Chondrocyte (in vitro differentiated cells): ENCODE data around the gene FAM163B. TPM values are rescaled to one million over a fixed set of nuclear protein-coding genes. Genes with fewer than 3 reads are reported as not detected.

ENCODE experiments used
- DNase-seq: peaks from one replicate; pipeline ENCODE4 v3.0.0; 2021; ENCODE audit warnings: mixed read lengths, low spot score
- H3K27ac Mint-ChIP-seq: one replicate; pipeline ENCODE4 v1.8.0; 2021; ENCODE audit warnings: mild to moderate bottlenecking, moderate library complexity, mixed read lengths; ENCODE audit not compliant: unreplicated experiment
- H3K27me3 Mint-ChIP-seq: 2 replicates; pipeline ENCODE4 v1.8.0; 2021; ENCODE audit warnings: low read depth, mixed read lengths
- H3K36me3 Mint-ChIP-seq: 2 replicates; pipeline ENCODE4 v1.8.0; 2021; ENCODE audit warnings: low read depth, mixed read lengths
- H3K4me1 Mint-ChIP-seq: 2 replicates; pipeline ENCODE4 v1.8.0; 2021; ENCODE audit warnings: low read depth, mild to moderate bottlenecking, mixed read lengths
- H3K4me3 Mint-ChIP-seq: one replicate; pipeline ENCODE4 v1.8.0; 2021; ENCODE audit warnings: mild to moderate bottlenecking, moderate library complexity, mixed read lengths; ENCODE audit not compliant: unreplicated experiment
- H3K9me3 Mint-ChIP-seq: 2 replicates; pipeline ENCODE4 v1.8.0; 2021; ENCODE audit warnings: low read depth, mixed read lengths
- total RNA-seq: library from RNA; stranded (reverse); gene quantifications from 3 replicates; pipeline ENCODE4 v1.2.1, GENCODE V29; 2021
- TF ChIP-seq, protein P1 (sequence below): fragments of 200-600 bp; sonication (generic); IDR thresholded peaks from 2 replicates; pipeline ENCODE4 v1.5.0; 2021; ENCODE audit warnings: antibody characterized with exemption, mild to moderate bottlenecking, moderate library complexity

FAM163B gene
- total RNA-seq, 1 donor from 2014 or later = not detected

- peak; percentile 44 for DNase-seq
- H3K27ac Mint-ChIP-seq = no peak overlapping the region
- H3K9me3 Mint-ChIP-seq = no peaks in the 10 kb centered on the region
- no peaks in the 10 kb centered on the region for H3K36me3 Mint-ChIP-seq
- peaks cover 5% of the 10 kb centered on the region for H3K4me1 Mint-ChIP-seq
- no peak overlapping the region for H3K4me3 Mint-ChIP-seq
- H3K27me3 Mint-ChIP-seq = peaks cover 77% of the 10 kb centered on the region
- TF ChIP-seq, protein P1, sequence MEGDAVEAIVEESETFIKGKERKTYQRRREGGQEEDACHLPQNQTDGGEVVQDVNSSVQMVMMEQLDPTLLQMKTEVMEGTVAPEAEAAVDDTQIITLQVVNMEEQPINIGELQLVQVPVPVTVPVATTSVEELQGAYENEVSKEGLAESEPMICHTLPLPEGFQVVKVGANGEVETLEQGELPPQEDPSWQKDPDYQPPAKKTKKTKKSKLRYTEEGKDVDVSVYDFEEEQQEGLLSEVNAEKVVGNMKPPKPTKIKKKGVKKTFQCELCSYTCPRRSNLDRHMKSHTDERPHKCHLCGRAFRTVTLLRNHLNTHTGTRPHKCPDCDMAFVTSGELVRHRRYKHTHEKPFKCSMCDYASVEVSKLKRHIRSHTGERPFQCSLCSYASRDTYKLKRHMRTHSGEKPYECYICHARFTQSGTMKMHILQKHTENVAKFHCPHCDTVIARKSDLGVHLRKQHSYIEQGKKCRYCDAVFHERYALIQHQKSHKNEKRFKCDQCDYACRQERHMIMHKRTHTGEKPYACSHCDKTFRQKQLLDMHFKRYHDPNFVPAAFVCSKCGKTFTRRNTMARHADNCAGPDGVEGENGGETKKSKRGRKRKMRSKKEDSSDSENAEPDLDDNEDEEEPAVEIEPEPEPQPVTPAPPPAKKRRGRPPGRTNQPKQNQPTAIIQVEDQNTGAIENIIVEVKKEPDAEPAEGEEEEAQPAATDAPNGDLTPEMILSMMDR = no peak
Measured at GRCh38 chr9:133607381-133607780, 1.8 kb downstream of the FAM163B start.

GRCh38 chr9:133606708-133607025, 2.5 kb downstream of the FAM163B start:
- Mint-ChIP-seq H3K27me3 (peaks cover 75% of the 10 kb centered on the region), H3K36me3 (no peaks in the 10 kb centered on the region)
- DNase-seq = no peak

DNA sequence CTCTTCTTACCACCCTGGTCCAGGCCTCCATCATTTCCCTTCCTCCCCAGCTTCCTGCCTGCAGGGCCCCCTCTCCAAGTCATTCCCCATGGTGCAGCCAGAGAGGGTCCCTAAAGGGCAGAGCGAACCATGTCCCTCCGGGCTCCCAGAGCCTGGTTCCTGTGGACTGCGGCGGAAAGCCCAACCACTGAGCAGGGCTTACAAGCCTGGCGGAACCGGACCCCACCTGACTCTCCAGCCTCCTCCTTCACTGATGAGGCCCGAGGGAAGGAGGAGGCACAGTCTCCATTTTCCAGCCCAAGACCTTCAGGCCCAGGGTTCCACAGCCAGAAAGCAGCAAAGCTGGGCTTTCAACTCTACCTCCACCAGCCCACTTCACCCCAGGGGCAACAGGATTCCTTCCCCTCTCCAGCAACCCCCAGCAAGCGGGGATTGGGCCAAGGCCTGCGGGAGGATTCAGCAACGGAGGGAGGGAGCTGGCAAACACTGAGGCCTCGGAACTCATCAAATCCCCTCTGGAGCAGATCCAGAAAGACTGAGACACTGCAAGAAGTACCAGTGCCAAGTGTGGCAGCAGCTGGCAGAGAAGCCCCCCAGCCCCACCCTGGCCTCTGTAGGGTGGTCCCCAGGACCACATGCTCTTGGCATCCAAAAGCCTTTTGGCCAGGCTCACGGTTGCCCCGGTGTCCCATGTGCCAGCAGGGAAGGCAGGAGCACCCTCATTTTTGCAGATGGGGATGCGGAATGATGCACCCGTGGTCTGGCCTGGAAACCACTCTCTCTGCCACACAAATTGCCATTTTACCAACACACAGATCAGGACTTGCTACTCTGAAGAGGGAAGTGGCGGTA, 3.1 kb downstream of the FAM163B start:
- peak; percentile 60 for DNase-seq
- Mint-ChIP-seq H3K9me3 (no peaks in the 10 kb centered on the region), H3K36me3 (no peaks in the 10 kb centered on the region), H3K27me3 (peaks cover 69% of the 10 kb centered on the region), H3K4me3 (no peak overlapping the region), H3K27ac (no peak overlapping the region), H3K4me1 (peaks cover 5% of the 10 kb centered on the region)
- TF ChIP-seq, protein P1 = no peak

More at GRCh38 chr9:133606708-133607025, 2.5 kb downstream of the FAM163B start:
- H3K4me3 Mint-ChIP-seq = no peak overlapping the region
- H3K27ac Mint-ChIP-seq = no peak overlapping the region
- peaks cover 5% of the 10 kb centered on the region for H3K4me1 Mint-ChIP-seq
- TF ChIP-seq, protein P1 = no peak
- H3K9me3 Mint-ChIP-seq = no peaks in the 10 kb centered on the region

- no peak overlapping the region for H3K27ac Mint-ChIP-seq
- peak; percentile 75 for DNase-seq
- no peak overlapping the region for H3K4me3 Mint-ChIP-seq
- H3K4me1 Mint-ChIP-seq = peaks cover 5% of the 10 kb centered on the region
- H3K9me3 Mint-ChIP-seq = no peaks in the 10 kb centered on the region
- TF ChIP-seq, protein P1 = no peak
- H3K36me3 Mint-ChIP-seq = no peaks in the 10 kb centered on the region
- H3K27me3 Mint-ChIP-seq = peaks cover 64% of the 10 kb centered on the region
Measured at GRCh38 chr9:133605446-133605845, 3.7 kb downstream of the FAM163B start.

DNA sequence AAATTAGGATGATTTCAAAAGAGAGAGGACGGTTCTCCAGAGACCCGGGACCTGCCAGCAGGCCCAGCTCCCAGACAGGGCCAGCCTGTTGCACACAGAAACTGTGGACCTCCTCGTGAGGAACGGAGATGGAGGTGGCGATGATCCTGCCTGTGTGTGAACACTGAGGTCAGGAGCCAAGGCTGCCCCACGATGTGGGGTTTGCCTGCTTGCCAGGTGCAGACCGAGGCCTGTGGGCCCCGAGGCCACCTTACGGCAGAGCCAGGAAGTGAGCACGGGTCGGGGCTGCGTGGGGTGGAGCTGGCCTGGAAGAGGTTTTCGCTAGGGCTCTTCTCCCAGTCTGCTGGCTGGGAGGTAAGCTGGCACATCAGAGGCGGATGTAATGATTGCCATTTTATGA, 4.3 kb downstream of the FAM163B start:
- DNase-seq = peak; percentile 67
- Mint-ChIP-seq H3K27me3 (peaks cover 59% of the 10 kb centered on the region), H3K4me3 (no peak overlapping the region), H3K27ac (no peak overlapping the region), H3K9me3 (no peaks in the 10 kb centered on the region), H3K36me3 (no peaks in the 10 kb centered on the region), H3K4me1 (peaks cover 5% of the 10 kb centered on the region)
- TF ChIP-seq, protein P1 = no peak
